HEK293 (cell line): ENCODE data around the gene CCDC92.

Source experiments
- CTCF ChIA-PET: fragments of 350-600 bp; formaldehyde crosslinking; extraction: SDS; loops from one replicate; lab custom pipeline; 2021; ENCODE audit warnings: antibody characterized with exemption; lab: Yijun Ruan, JAX
- POLR2A ChIA-PET: fragments of 300-600 bp; formaldehyde crosslinking; extraction: SDS; loops from one replicate; lab custom pipeline; 2020; ENCODE audit warnings: antibody characterized with exemption, inconsistent platforms; lab: Yijun Ruan, JAX
- H3K27ac ChIP-seq: fragments of 200-500 bp; sonication (Bioruptor generic); 2 replicates; pipeline ENCODE4 v1.5.1; 2014; ENCODE audit warnings: low read depth, low read length, control low read depth, inconsistent platforms; ENCODE audit errors: extremely low read depth
- H3K36me3 ChIP-seq, 2 experiments: fragments of 200-500 bp in 1 of 2; sonication (Bioruptor generic) in 1 of 2; 1 replicate in 1 of 2; 2 replicates in 1 of 2; pipeline ENCODE4 v1.5.1; 2014 to 2017; ENCODE audit warnings: inconsistent platforms in 2 of 2, low read length in 2 of 2; ENCODE audit not compliant: control insufficient read depth in 2 of 2, insufficient read depth in 1 of 2
- H3K4me1 ChIP-seq: fragments of 200-500 bp; sonication (Bioruptor generic); 2 replicates; pipeline ENCODE4 v1.5.1; 2014; ENCODE audit warnings: mild to moderate bottlenecking, low read length, inconsistent platforms; ENCODE audit not compliant: control insufficient read depth, insufficient read depth
- H3K4me3 ChIP-seq: 2 replicates; pipeline ENCODE4 v1.5.1; 2011; ENCODE audit warnings: low read depth, mild to moderate bottlenecking, control low read depth, low read length, moderate library complexity
- H3K9me3 ChIP-seq: fragments of 200-500 bp; sonication (Bioruptor generic); 2 replicates; pipeline ENCODE4 v1.5.1; 2014; ENCODE audit warnings: low read depth, low read length, inconsistent platforms; ENCODE audit not compliant: control insufficient read depth, insufficient read depth
- KLF16 ChIP-seq: fragments of 450-650 bp; formaldehyde crosslinking; IDR thresholded peaks from 2 replicates; pipeline ENCODE4 v1.5.1; 2017; ENCODE audit warnings: missing biosample characterization, missing genetic modification characterization
- MEIS1 ChIP-seq: sonication (generic); formaldehyde crosslinking; IDR thresholded peaks from 2 replicates; pipeline ENCODE4 v1.8.1; 2022; ENCODE audit warnings: missing genetic modification reagents, mild to moderate bottlenecking, borderline replicate concordance
- MZF1 ChIP-seq: fragments of 450-650 bp; formaldehyde crosslinking; IDR thresholded peaks from 2 replicates; pipeline ENCODE4 v1.5.1; 2017; ENCODE audit warnings: missing biosample characterization, missing genetic modification characterization, borderline replicate concordance
- OSR2 ChIP-seq: fragments of 450-650 bp; formaldehyde crosslinking; IDR thresholded peaks from 2 replicates; pipeline ENCODE4 v1.5.1; 2016; ENCODE audit warnings: missing biosample characterization, missing genetic modification characterization
- SALL2 ChIP-seq: fragments of 450-650 bp; formaldehyde crosslinking; IDR thresholded peaks from 2 replicates; pipeline ENCODE4 v1.5.0; 2017; ENCODE audit warnings: missing biosample characterization, mild to moderate bottlenecking, missing genetic modification characterization, borderline replicate concordance
- SETDB1 ChIP-seq: IDR thresholded peaks from one replicate; pipeline ENCODE4 v1.6.1; 2017; ENCODE audit warnings: mild to moderate bottlenecking, low read length, moderate library complexity, mixed read lengths; ENCODE audit not compliant: insufficient read length
- YY2 ChIP-seq: fragments of 450-650 bp; formaldehyde crosslinking; IDR thresholded peaks from 2 replicates; pipeline ENCODE4 v1.5.1; 2016; ENCODE audit warnings: missing biosample characterization, missing genetic modification characterization
- ZBTB48 ChIP-seq: fragments of 450-650 bp; formaldehyde crosslinking; IDR thresholded peaks from 2 replicates; pipeline ENCODE4 v1.5.1; 2016; ENCODE audit warnings: missing biosample characterization, missing genetic modification characterization
- ZBTB7A ChIP-seq: fragments of 450-650 bp; formaldehyde crosslinking; IDR thresholded peaks from 2 replicates; pipeline ENCODE4 v1.5.1; 2016; ENCODE audit warnings: low read depth, missing biosample characterization, missing genetic modification characterization
- ZFP3 ChIP-seq: fragments of 450-650 bp; formaldehyde crosslinking; IDR thresholded peaks from 2 replicates; pipeline ENCODE4 v1.5.1; 2016; ENCODE audit warnings: low read depth, missing biosample characterization, missing genetic modification characterization
- ZNF155 ChIP-seq: fragments of 450-650 bp; formaldehyde crosslinking; IDR thresholded peaks from 2 replicates; pipeline ENCODE4 v1.5.1; 2016; ENCODE audit warnings: missing biosample characterization, missing genetic modification characterization
- ZNF19 ChIP-seq: fragments of 450-650 bp; formaldehyde crosslinking; IDR thresholded peaks from 2 replicates; pipeline ENCODE4; 2016; ENCODE audit warnings: missing biosample characterization, missing genetic modification characterization, low read depth
- ZNF2 ChIP-seq: fragments of 450-650 bp; formaldehyde crosslinking; IDR thresholded peaks from 2 replicates; pipeline ENCODE4 v1.5.1; 2016; ENCODE audit warnings: missing biosample characterization, missing genetic modification characterization
- ZNF37A ChIP-seq: fragments of 450-650 bp; IDR thresholded peaks from 2 replicates; pipeline ENCODE4 v1.5.1; 2018; ENCODE audit warnings: missing biosample characterization, missing genetic modification characterization
- ZNF394 ChIP-seq: fragments of 450-650 bp; formaldehyde crosslinking; IDR thresholded peaks from 2 replicates; pipeline ENCODE4 v1.5.1; 2016; ENCODE audit warnings: missing biosample characterization, missing genetic modification characterization, mild to moderate bottlenecking, moderate library complexity, borderline replicate concordance
- ZNF48 ChIP-seq: fragments of 450-650 bp; formaldehyde crosslinking; IDR thresholded peaks from 2 replicates; pipeline ENCODE4 v1.5.1; 2016; ENCODE audit warnings: missing biosample characterization, missing genetic modification characterization
- ZNF488 ChIP-seq: fragments of 450-650 bp; formaldehyde crosslinking; IDR thresholded peaks from 2 replicates; pipeline ENCODE4 v1.5.1; 2016; ENCODE audit warnings: missing biosample characterization, missing genetic modification characterization
- ZNF596 ChIP-seq: fragments of 450-650 bp; IDR thresholded peaks from 2 replicates; pipeline ENCODE4 v1.5.0; 2018; ENCODE audit warnings: missing biosample characterization, mild to moderate bottlenecking, missing genetic modification characterization, moderate library complexity
- ZNF664 ChIP-seq: fragments of 450-650 bp; formaldehyde crosslinking; IDR thresholded peaks from 2 replicates; pipeline ENCODE4 v1.5.1; 2016; ENCODE audit warnings: missing biosample characterization, missing genetic modification characterization
- ZNF785 ChIP-seq: fragments of 450-650 bp; formaldehyde crosslinking; IDR thresholded peaks from 2 replicates; pipeline ENCODE4 v1.5.1; 2016; ENCODE audit warnings: missing biosample characterization, missing genetic modification characterization
- TF ChIP-seq, protein P1 (sequence below): sonication (generic); formaldehyde crosslinking; IDR thresholded peaks from 2 replicates; pipeline ENCODE4 v1.8.1; 2022; ENCODE audit warnings: mild to moderate bottlenecking, moderate library complexity, missing genetic modification reagents
- TF ChIP-seq, protein P2 (sequence below): fragments of 450-650 bp; formaldehyde crosslinking; IDR thresholded peaks from 2 replicates; pipeline ENCODE4 v1.5.1; 2016; ENCODE audit warnings: missing biosample characterization, missing genetic modification characterization
- TF ChIP-seq, protein P3 (sequence below): fragments of 450-650 bp; formaldehyde crosslinking; IDR thresholded peaks from 2 replicates; pipeline ENCODE4 v1.5.1; 2017; ENCODE audit warnings: missing biosample characterization, missing genetic modification characterization

The CCDC92 gene

DNA sequence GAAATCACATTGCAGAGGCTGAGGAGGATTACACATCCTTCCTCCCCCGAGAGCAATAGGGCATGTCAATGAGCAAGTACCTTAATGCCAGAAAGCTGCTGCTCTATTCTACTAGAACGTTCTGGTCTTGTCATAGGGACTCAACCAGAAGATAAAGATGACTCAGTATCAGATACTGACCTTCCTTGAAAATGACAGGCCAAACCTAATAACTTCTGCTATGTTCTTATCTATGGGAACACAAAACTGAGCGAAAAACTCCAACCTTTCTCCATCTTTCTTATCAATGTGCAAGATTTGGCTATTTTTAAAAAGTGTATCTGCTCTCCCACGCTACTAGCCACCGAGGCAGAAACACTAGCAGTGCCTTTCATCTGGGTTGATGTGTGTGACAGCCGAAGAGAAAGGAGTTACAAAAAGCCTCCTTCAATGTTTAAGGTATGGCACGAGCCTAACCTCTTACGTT, 5.5 kb downstream of the CCDC92 start:
- Histone ChIP-seq H3K4me1 (peaks cover 7% of the 10 kb centered on the region), H3K9me3 (no peaks in the 10 kb centered on the region), H3K36me3 (peaks cover 0 to 7% of the 10 kb centered on the region in 2 experiments; a peak in 1 of 3 replicates), H3K4me3 (no peak overlapping the region), H3K27ac (no peak overlapping the region)
- CTCF ChIA-PET: interaction anchor here (1.4 kb wide), 1 partner anchor 62 kb away, joined by 3 read pairs; no protein-coding TSS in a partner anchor
- no peak for TF ChIP-seq SETDB1
- TF ChIP-seq ZNF785 (tag by site-specific recombination): no peak
- TF ChIP-seq ZNF2: no peak
- no peak for TF ChIP-seq ZFP3 (tag by site-specific recombination)
- no peak for TF ChIP-seq ZBTB7A (tag by site-specific recombination)
- TF ChIP-seq, protein P1, sequence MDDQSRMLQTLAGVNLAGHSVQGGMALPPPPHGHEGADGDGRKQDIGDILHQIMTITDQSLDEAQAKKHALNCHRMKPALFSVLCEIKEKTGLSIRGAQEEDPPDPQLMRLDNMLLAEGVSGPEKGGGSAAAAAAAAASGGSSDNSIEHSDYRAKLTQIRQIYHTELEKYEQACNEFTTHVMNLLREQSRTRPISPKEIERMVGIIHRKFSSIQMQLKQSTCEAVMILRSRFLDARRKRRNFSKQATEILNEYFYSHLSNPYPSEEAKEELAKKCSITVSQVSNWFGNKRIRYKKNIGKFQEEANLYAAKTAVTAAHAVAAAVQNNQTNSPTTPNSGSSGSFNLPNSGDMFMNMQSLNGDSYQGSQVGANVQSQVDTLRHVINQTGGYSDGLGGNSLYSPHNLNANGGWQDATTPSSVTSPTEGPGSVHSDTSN: no peak
- TF ChIP-seq KLF16 (tag by site-specific recombination): no peak
- no peak for TF ChIP-seq ZBTB48 (tag by site-specific recombination)
- TF ChIP-seq ZNF37A: no peak
- no peak for TF ChIP-seq ZNF394 (tag by site-specific recombination)
- TF ChIP-seq, protein P2, sequence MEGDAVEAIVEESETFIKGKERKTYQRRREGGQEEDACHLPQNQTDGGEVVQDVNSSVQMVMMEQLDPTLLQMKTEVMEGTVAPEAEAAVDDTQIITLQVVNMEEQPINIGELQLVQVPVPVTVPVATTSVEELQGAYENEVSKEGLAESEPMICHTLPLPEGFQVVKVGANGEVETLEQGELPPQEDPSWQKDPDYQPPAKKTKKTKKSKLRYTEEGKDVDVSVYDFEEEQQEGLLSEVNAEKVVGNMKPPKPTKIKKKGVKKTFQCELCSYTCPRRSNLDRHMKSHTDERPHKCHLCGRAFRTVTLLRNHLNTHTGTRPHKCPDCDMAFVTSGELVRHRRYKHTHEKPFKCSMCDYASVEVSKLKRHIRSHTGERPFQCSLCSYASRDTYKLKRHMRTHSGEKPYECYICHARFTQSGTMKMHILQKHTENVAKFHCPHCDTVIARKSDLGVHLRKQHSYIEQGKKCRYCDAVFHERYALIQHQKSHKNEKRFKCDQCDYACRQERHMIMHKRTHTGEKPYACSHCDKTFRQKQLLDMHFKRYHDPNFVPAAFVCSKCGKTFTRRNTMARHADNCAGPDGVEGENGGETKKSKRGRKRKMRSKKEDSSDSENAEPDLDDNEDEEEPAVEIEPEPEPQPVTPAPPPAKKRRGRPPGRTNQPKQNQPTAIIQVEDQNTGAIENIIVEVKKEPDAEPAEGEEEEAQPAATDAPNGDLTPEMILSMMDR (tag by site-specific recombination): no peak
- TF ChIP-seq MZF1 (tag by site-specific recombination): no peak
- no peak for TF ChIP-seq ZNF488 (tag by site-specific recombination)
- TF ChIP-seq ZNF664: no peak
- no peak for TF ChIP-seq ZNF48 (tag by site-specific recombination)
- TF ChIP-seq MEIS1 (CRISPR knock-in tag): no peak
- no peak for TF ChIP-seq OSR2 (tag by site-specific recombination)
- no peak for TF ChIP-seq ZNF19
- TF ChIP-seq SALL2: no peak
- POLR2A ChIA-PET: no interaction called here

DNA sequence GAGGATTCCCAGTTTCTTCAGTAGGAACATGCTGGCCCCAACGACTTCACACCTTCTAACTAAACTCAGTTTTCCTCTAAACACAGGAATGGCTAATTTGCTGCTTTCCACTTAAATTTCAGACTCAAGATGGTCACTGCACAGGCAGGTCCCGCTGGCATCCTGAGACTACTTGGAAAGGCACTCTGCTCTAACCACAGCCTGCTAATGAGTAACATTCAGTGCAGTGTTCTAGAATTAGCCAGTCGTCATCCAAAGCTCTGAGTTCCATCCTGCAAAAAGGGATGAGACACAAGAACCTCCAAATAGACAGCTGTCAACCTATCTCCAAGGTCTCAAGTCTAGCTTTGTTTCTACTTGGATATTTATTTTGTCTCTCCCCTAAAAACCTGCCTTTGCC, 6.0 kb downstream of the CCDC92 start:
- TF ChIP-seq YY2 (tag by site-specific recombination) (no peak), ZNF155 (tag by site-specific recombination) (no peak), ZNF596 (tag by site-specific recombination) (no peak)
- TF ChIP-seq, protein P3, sequence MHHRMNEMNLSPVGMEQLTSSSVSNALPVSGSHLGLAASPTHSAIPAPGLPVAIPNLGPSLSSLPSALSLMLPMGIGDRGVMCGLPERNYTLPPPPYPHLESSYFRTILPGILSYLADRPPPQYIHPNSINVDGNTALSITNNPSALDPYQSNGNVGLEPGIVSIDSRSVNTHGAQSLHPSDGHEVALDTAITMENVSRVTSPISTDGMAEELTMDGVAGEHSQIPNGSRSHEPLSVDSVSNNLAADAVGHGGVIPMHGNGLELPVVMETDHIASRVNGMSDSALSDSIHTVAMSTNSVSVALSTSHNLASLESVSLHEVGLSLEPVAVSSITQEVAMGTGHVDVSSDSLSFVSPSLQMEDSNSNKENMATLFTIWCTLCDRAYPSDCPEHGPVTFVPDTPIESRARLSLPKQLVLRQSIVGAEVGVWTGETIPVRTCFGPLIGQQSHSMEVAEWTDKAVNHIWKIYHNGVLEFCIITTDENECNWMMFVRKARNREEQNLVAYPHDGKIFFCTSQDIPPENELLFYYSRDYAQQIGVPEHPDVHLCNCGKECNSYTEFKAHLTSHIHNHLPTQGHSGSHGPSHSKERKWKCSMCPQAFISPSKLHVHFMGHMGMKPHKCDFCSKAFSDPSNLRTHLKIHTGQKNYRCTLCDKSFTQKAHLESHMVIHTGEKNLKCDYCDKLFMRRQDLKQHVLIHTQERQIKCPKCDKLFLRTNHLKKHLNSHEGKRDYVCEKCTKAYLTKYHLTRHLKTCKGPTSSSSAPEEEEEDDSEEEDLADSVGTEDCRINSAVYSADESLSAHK (tag by site-specific recombination): no peak
- no peaks in the 10 kb centered on the region for H3K9me3 ChIP-seq
- H3K4me1 ChIP-seq: peaks cover 7% of the 10 kb centered on the region
- no peak overlapping the region for H3K27ac ChIP-seq
- H3K36me3 ChIP-seq: peaks cover 0 to 7% of the 10 kb centered on the region in 2 experiments; a peak in 1 of 3 replicates
- no peak overlapping the region for H3K4me3 ChIP-seq
- CTCF ChIA-PET: interaction anchor here (1.4 kb wide), 1 partner anchor 61 kb away, joined by 3 read pairs; no protein-coding TSS in a partner anchor
- POLR2A ChIA-PET: no interaction called here
